Activated CD8-positive, alpha-beta memory T cell treated with anti-CD3 and anti-CD28 coated beads for 24 hours (primary cell): ENCODE measurements around the gene ATG2B.
A peak's percentile ranks its signal among the peaks of the same experiment; 100 is the strongest.
"Not testable (repeated sequence)": the region's sequence is repeated elsewhere in the genome, so short reads cannot be mapped to it uniquely, and the experiment has no call there.

Experiments
- DNase-seq: peaks from one replicate; pipeline ENCODE4 v3.0.0-alpha.2; 2020

ATG2B gene

GRCh38 chr14:96376093-96376492 is 13.0 kb upstream of the ATG2B start:
- no peak for DNase-seq

DNA sequence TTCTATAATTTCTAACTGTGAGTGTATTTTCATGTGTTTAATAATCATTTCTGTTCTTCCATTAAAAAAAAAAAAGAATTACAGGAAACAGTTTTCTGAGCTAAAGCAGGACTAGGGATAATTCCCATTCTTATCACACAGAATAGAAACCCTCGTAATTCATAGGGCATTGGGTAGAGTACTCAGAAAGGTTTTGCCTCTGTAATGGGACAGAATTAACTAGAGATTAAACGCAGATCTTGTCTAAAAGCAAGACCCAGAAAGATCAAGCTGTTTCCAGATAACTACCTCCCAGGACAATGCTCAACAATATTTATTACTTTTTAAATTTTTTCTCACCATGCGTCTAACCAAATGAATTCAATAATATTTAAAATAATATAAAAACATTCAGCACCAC is 10.4 kb upstream of the ATG2B start:
- no peak for DNase-seq

GRCh38 chr14:96370528-96370927 is 7.4 kb upstream of the ATG2B start:
- DNase-seq, result no peak

GRCh38 chr14:96368534-96368933 is 5.4 kb upstream of the ATG2B start:
- DNase-seq, result no peak

DNA sequence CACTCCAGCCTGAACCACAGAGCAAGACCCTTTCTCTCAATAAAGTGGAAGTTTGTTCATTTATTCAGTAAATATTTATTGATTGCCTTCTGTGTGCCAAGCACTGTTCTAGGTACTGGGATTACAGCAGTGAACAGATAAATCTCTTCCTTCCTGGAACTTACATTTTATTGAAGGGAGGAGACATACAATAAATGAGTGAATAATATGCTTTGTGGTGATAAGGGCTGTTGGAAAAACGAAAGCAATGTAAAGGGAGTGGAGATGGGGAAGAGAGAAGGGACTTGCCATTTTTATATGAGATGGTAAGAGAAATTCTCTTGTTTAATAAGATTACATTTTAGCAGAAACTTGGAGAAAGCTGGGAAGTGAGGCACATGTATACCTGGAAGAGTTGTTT is 1.8 kb upstream of the ATG2B start:
- no peak for DNase-seq

GRCh38 chr14:96363751-96364336 is 703 bp upstream of the ATG2B start:
- no peak for DNase-seq

GRCh38 chr14:96362071-96362964 is 823 bp downstream of the ATG2B start:
- peak; percentile 65 for DNase-seq

GRCh38 chr14:96359959-96360358 is 3.2 kb downstream of the ATG2B start:
- DNase-seq, result no peak

GRCh38 chr14:96357216-96357615 is 5.9 kb downstream of the ATG2B start:
- no peak for DNase-seq

GRCh38 chr14:96354246-96354645 is 8.9 kb downstream of the ATG2B start:
- no peak for DNase-seq

- DNase-seq, result no peak
These were observed 10.4 kb downstream of the ATG2B start for GRCh38 chr14:96352708-96353107.

GRCh38 chr14:96351986-96352385 is 11.2 kb downstream of the ATG2B start:
- no peak for DNase-seq

DNA sequence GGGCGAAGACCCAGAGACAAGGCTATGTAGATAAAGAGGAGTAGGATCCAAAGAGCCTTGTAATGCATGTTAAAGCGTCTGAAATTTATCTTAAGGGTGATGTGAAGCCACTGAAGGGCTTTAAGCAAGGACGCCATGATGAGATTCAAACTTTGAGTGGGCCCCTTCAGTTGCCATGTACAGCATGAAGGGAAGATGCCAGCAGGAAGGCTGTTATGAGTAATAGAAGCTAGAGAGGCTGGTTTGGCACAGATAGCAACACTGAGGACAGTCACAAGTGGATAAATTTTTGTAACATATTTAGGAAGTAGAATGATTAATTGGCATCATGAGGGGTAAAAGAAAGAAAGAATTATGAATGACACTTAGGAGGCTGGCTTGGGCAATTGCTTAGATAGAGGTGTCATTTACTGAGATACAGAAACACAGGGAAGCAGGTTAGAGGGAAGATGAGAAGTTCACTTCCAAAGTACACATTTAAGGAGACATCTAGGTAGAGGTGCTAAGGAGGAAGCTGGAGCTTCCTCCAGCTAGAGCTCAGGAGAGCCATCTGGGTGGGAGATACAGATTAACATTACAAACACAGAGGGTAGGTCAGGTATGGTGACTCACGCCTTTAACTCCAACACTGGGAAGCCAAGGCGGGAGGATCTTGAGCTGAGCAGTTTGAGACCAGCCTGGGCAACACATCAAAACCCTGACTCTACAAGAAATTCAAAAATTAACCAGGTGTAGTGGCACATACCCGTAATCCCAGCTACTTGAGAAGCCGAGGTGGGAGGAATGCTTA is 13.7 kb downstream of the ATG2B start:
- DNase-seq, result no peak

GRCh38 chr14:96347957-96348356 is 15.2 kb downstream of the ATG2B start:
- DNase-seq, result not testable (repeated sequence)

DNA sequence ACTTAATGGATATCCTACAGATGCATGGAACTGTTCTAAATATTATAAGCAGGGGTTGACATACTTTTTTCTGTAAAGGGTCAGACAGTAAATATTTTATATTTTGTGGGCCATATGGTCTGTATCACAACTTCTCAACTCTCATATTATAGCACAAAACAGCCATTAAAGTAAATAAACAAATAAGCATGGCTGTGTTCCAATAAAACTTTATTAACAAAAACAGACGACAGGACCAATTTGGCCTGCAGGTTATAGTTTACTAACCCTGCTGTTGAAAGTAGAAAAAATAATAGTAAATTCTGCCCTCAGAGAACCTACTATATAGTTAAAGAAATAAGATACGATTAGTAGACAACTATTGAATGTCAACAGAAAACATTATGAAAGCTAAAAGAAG is 17.5 kb downstream of the ATG2B start:
- DNase-seq, result no peak

- no peak for DNase-seq
These were observed 21.8 kb downstream of the ATG2B start for GRCh38 chr14:96341323-96341722.

DNA sequence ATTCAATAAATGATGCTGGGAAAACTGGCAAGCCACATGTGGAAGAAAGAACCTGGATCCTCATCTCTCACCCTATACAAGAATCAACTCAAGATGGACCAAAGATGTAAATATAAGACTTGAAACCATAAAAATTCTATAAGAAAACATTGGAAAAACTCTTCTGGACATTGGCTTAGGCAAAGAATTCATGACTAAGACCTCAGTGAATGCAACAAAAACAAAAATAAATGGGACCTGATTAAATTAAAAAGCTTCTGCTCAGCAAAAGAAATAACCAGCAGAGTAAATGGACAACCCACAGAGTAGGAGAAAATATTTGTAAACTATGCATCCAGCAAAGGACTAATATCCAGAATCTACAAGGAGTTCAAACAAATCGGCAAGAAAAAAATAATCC is 24.6 kb downstream of the ATG2B start:
- DNase-seq, result no peak

- DNase-seq, result no peak
These were observed 38.9 kb downstream of the ATG2B start for GRCh38 chr14:96324219-96324618.

- no peak for DNase-seq
These were observed 42.5 kb downstream of the ATG2B start for GRCh38 chr14:96320605-96321004.

GRCh38 chr14:96318836-96319235 is 44.3 kb downstream of the ATG2B start:
- no peak for DNase-seq

DNA sequence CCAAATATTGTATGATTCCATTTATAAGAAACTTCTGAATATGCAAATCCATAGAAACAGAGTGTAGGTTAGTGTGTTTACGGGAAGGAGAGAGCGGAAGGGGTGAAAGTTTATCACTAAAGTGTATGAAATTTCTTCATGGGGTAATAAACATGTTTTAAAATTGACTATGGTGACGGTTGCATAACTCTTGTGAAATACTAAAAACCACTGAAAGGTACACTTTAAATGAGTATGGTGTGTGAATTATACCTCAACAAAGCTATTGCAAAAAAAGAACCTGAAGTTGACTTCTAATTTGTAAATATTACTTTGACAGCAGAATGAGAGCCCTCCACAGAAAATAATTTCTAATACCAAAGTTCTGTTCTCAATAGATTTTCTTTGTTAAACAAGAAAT is 47.1 kb downstream of the ATG2B start:
- DNase-seq, result no peak

DNA sequence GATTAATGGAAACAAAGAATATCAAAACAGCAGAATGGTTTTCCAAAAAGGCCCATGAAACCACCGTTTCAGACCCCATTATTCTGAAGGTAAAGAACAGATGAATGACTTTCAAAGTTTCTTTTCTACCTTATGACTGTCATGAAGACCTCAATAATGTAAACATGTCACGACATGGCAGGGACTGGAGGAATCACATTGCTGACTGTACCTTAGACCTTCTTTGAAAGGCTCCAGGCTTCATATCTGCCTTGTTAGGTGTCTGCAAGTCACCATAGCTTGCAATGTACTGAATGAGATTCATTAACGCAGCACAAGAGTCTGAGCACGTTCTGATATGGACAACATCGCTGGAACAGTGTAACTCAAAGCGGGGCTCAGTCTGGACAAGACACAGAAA is 52.2 kb downstream of the ATG2B start:
- no peak for DNase-seq

DNA sequence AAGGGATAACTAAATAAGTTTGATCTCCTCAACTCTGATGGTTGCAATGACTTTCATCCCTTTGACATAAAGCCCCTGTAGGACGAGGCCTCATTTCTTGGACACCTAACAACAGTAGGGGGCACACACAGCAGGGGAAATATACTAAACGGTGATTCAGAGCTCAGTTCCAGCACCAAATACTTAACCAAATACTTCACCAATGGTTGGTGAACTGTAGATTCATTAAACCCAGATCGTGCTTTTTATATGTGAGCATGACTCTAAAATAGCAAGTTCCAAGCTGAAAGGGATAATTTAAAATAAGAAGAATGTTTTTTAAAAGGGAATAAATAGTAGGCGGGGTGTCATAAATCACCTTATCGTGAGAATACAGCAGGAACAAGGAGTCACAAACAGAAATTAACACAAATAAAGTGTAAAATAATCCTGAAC is 53.2 kb downstream of the ATG2B start:
- no peak for DNase-seq
